Activated T-cell treated with anti-CD3 and anti-CD28 coated beads, Interleukin-2, amount 50 U/mL, for 4 hours (primary cell): ENCODE measurements around the gene RMI2. TPM values are rescaled to one million over a fixed set of nuclear protein-coding genes. Genes with fewer than 3 reads are reported as not detected.

Experiments
- ATAC-seq, 2 donors: fragments of 200-7000 bp; cut with Tn5 transposase; one replicate each; pipeline ENCODE4 v1.10.0; 2021
- DNase-seq: peaks from one replicate; pipeline ENCODE4 v3.0.0-alpha.2; 2020
- H3K27me3 Mint-ChIP-seq: one replicate; pipeline ENCODE4 v1.8.0; 2021; ENCODE audit warnings: low read depth, mixed read lengths
- H3K36me3 Mint-ChIP-seq: one replicate; pipeline ENCODE4 v1.8.0; 2022; ENCODE audit warnings: mixed read lengths; ENCODE audit not compliant: insufficient read depth
- H3K4me1 Mint-ChIP-seq: one replicate; pipeline ENCODE4 v1.8.0; 2021; ENCODE audit warnings: low read depth, mixed read lengths
- H3K4me3 Mint-ChIP-seq: one replicate; pipeline ENCODE4 v1.8.0; 2021; ENCODE audit warnings: mild to moderate bottlenecking, moderate library complexity, mixed read lengths
- H3K9me3 Mint-ChIP-seq: one replicate; pipeline ENCODE4 v1.8.0; 2021; ENCODE audit warnings: mixed read lengths
- total RNA-seq, 3 donors: library from RNA; stranded (reverse); gene quantifications; one replicate each; pipeline ENCODE4 v1.2.1, GENCODE V29; 2021

The RMI2 gene
- total RNA-seq, 3 donors from 2014 or later, result 5.5 to 12.9 (median 12.8) TPM

- no peak for ATAC-seq
- Mint-ChIP-seq H3K4me1 (peaks cover 1% of the 10 kb centered on the region), H3K36me3 (no peaks in the 10 kb centered on the region), H3K27me3 (no peaks in the 10 kb centered on the region), H3K9me3 (no peaks in the 10 kb centered on the region), H3K4me3 (no peak overlapping the region)
- DNase-seq, result no peak
Observed at GRCh38 chr16:11318817-11319216, 26.4 kb upstream of the RMI2 start.

- Mint-ChIP-seq H3K36me3 (no peaks in the 10 kb centered on the region), H3K4me1 (no peaks in the 10 kb centered on the region), H3K4me3 (no peak overlapping the region), H3K9me3 (no peaks in the 10 kb centered on the region), H3K27me3 (no peaks in the 10 kb centered on the region)
- ATAC-seq, result no peak
- no peak for DNase-seq
Observed at GRCh38 chr16:11319529-11320146, 25.6 kb upstream of the RMI2 start.

GRCh38 chr16:11320170-11320569 is 25.1 kb upstream of the RMI2 start:
- ATAC-seq (no peak), DNase-seq (no peak)
- Mint-ChIP-seq H3K36me3 (no peaks in the 10 kb centered on the region), H3K4me3 (no peak overlapping the region), H3K9me3 (no peaks in the 10 kb centered on the region), H3K27me3 (no peaks in the 10 kb centered on the region), H3K4me1 (peaks cover 4% of the 10 kb centered on the region)

GRCh38 chr16:11321662-11322061 is 23.6 kb upstream of the RMI2 start:
- Mint-ChIP-seq H3K36me3 (no peaks in the 10 kb centered on the region), H3K27me3 (no peaks in the 10 kb centered on the region)
- no peak for DNase-seq

GRCh38 chr16:11322823-11323222 is 22.4 kb upstream of the RMI2 start:
- DNase-seq, result no peak
- no peak for ATAC-seq
- Mint-ChIP-seq H3K4me3 (no peak overlapping the region), H3K9me3 (no peaks in the 10 kb centered on the region), H3K36me3 (no peaks in the 10 kb centered on the region), H3K4me1 (peaks cover 26% of the 10 kb centered on the region), H3K27me3 (no peaks in the 10 kb centered on the region)

More at GRCh38 chr16:11321662-11322061, 23.6 kb upstream of the RMI2 start:
- Mint-ChIP-seq H3K4me3 (no peak overlapping the region), H3K9me3 (no peaks in the 10 kb centered on the region), H3K4me1 (peaks cover 14% of the 10 kb centered on the region)
- ATAC-seq, result no peak

- no peak for ATAC-seq
- no peak for DNase-seq
- no peak overlapping the region for H3K4me3 Mint-ChIP-seq
- no peaks in the 10 kb centered on the region for H3K36me3 Mint-ChIP-seq
- H3K27me3 Mint-ChIP-seq, result peaks cover 1% of the 10 kb centered on the region
- H3K4me1 Mint-ChIP-seq, result peaks cover 35% of the 10 kb centered on the region
- H3K9me3 Mint-ChIP-seq, result no peaks in the 10 kb centered on the region
Observed at GRCh38 chr16:11323551-11324336, 21.5 kb upstream of the RMI2 start.

- Mint-ChIP-seq H3K4me1 (peaks cover 41% of the 10 kb centered on the region), H3K27me3 (peaks cover 1% of the 10 kb centered on the region), H3K4me3 (no peak overlapping the region), H3K9me3 (no peaks in the 10 kb centered on the region), H3K36me3 (no peaks in the 10 kb centered on the region)
- peak; percentile 60 to 62 for ATAC-seq
- no peak for DNase-seq
Observed at GRCh38 chr16:11325404-11326083, 19.7 kb upstream of the RMI2 start.

- Mint-ChIP-seq H3K27me3 (peaks cover 1% of the 10 kb centered on the region), H3K4me3 (no peak overlapping the region), H3K9me3 (no peaks in the 10 kb centered on the region), H3K4me1 (peaks cover 41% of the 10 kb centered on the region), H3K36me3 (no peaks in the 10 kb centered on the region)
- no peak for ATAC-seq
- DNase-seq, result no peak
Observed at GRCh38 chr16:11326084-11326736, 19.0 kb upstream of the RMI2 start.

- H3K27me3 Mint-ChIP-seq, result peaks cover 1% of the 10 kb centered on the region
- H3K36me3 Mint-ChIP-seq, result no peaks in the 10 kb centered on the region
- DNase-seq, result no peak
- no peaks in the 10 kb centered on the region for H3K9me3 Mint-ChIP-seq
- no peak for ATAC-seq
- peaks cover 41% of the 10 kb centered on the region for H3K4me1 Mint-ChIP-seq
- H3K4me3 Mint-ChIP-seq, result no peak overlapping the region
Observed at GRCh38 chr16:11326737-11327276, 18.5 kb upstream of the RMI2 start.

GRCh38 chr16:11327277-11328171 is 17.7 kb upstream of the RMI2 start:
- DNase-seq, result no peak
- peaks cover 1% of the 10 kb centered on the region for H3K27me3 Mint-ChIP-seq

GRCh38 chr16:11328172-11329070 is 16.8 kb upstream of the RMI2 start:
- Mint-ChIP-seq H3K36me3 (no peaks in the 10 kb centered on the region), H3K9me3 (no peaks in the 10 kb centered on the region), H3K27me3 (peaks cover 1% of the 10 kb centered on the region), H3K4me1 (peaks cover 41% of the 10 kb centered on the region), H3K4me3 (peak overlapping the region; percentile 46)
- ATAC-seq, result peak; percentile 83
- DNase-seq, result peak; percentile 44

More at GRCh38 chr16:11327277-11328171, 17.7 kb upstream of the RMI2 start:
- H3K4me1 Mint-ChIP-seq, result peaks cover 41% of the 10 kb centered on the region
- ATAC-seq, result no peak
- no peaks in the 10 kb centered on the region for H3K36me3 Mint-ChIP-seq
- H3K9me3 Mint-ChIP-seq, result no peaks in the 10 kb centered on the region
- H3K4me3 Mint-ChIP-seq, result peak overlapping the region; percentile 46

GRCh38 chr16:11329071-11329491 is 16.2 kb upstream of the RMI2 start:
- Mint-ChIP-seq H3K36me3 (no peaks in the 10 kb centered on the region), H3K4me3 (peak overlapping the region; percentile 46), H3K27me3 (peaks cover 1% of the 10 kb centered on the region), H3K4me1 (peaks cover 41% of the 10 kb centered on the region), H3K9me3 (no peaks in the 10 kb centered on the region)
- ATAC-seq (peak; percentile 36 to 47), DNase-seq (no peak)
